Breast epithelium (tissue), 4 donors: ENCODE data around the gene AAMP. TPM values are rescaled to one million over a fixed set of nuclear protein-coding genes. Genes with fewer than 3 reads are reported as not detected.

Experiments used
- DNase-seq, 2 donors: peaks; one replicate each; pipeline ENCODE4 v3.0.0-alpha.2; 2019; ENCODE audit warnings: low spot score in 2 of 2
- H3K27ac ChIP-seq, 2 donors: fragments of 200-600 bp; sonication (generic) in 1 of 2; one replicate each; pipeline ENCODE4 v1.5.1; 2016 to 2019; ENCODE audit warnings: mild to moderate bottlenecking in 1 of 2
- H3K27me3 ChIP-seq, 2 donors: fragments of 200-600 bp; sonication (generic) in 1 of 2; one replicate each; pipeline versions ENCODE4 v1.5.1 to v1.6.0; 2017 to 2019; ENCODE audit warnings: control low read depth in 1 of 2, mild to moderate bottlenecking in 1 of 2
- H3K36me3 ChIP-seq: fragments of 200-600 bp; one replicate; pipeline ENCODE4 v1.5.1; 2019
- H3K4me1 ChIP-seq, 2 donors: fragments of 200-600 bp; sonication (generic); one replicate each; pipeline ENCODE4 v1.5.1; 2016 to 2019; ENCODE audit warnings: control low read depth in 1 of 2
- H3K4me3 ChIP-seq, 3 donors: fragments of 200-600 bp; sonication (generic); 1 replicate in 2 of 3; 2 replicates in 1 of 3; pipeline ENCODE4 v1.5.1; 2016 to 2019; ENCODE audit warnings: mild to moderate bottlenecking in 3 of 3, moderate library complexity in 2 of 3
- H3K9me3 ChIP-seq, 2 donors: fragments of 200-600 bp; sonication (generic) in 1 of 2; one replicate each; pipeline ENCODE4 v1.5.1; 2016 to 2019; ENCODE audit warnings: control low read depth in 1 of 2
- CTCF ChIP-seq, 3 donors: fragments of 450-650 bp; IDR thresholded peaks; one replicate each; pipeline ENCODE4 v1.5.1; 2016 to 2017; ENCODE audit warnings: antibody characterized with exemption in 3 of 3, mild to moderate bottlenecking in 3 of 3, moderate library complexity in 3 of 3
- POLR2A ChIP-seq: fragments of 450-650 bp; IDR thresholded peaks from one replicate; pipeline ENCODE4 v1.6.1; 2016; ENCODE audit warnings: antibody characterized with exemption, mild to moderate bottlenecking, moderate library complexity
- POLR2AphosphoS5 ChIP-seq, 3 donors: sonication (generic); formaldehyde crosslinking; IDR thresholded peaks; one replicate each; pipeline ENCODE4 v1.6.1; 2017; ENCODE audit warnings: antibody characterized with exemption in 3 of 3
- intact Hi-C: fragments of 100-400 bp; cut with DNase I; formaldehyde crosslinking; loops from one replicate; pipeline ENCODE4 v1.15.1; 2023; ENCODE audit warnings: low total_unique reads
- total RNA-seq, 3 donors: library from RNA; depleted of rRNA; stranded (reverse); fragments of >200 nt; gene quantifications; one replicate each; pipeline ENCODE4 v1.1.0, GENCODE V29; 2016

AAMP gene
- total RNA-seq, 3 donors from 2014 or later, result 150 to 164 (median 151) TPM

- no peak for DNase-seq
- H3K27ac ChIP-seq, result no peak overlapping the region
Observed at GRCh38 chr2:218253232-218253625, 16.7 kb downstream of the AAMP start.

GRCh38 chr2:218252509-218253231 lies 17.3 kb downstream of the AAMP start:
- H3K4me3 ChIP-seq, result no peak overlapping the region
- H3K9me3 ChIP-seq, result no peaks in the 10 kb centered on the region
- no peaks in the 10 kb centered on the region for H3K27me3 ChIP-seq
- H3K36me3 ChIP-seq, result peaks cover 18% of the 10 kb centered on the region
- TF ChIP-seq POLR2AphosphoS5 (IDR thresholded peaks at IDR 0.05) (no peak), CTCF (IDR thresholded peaks at IDR 0.05) (no peak), POLR2A (no peak)
- H3K4me1 ChIP-seq, result no peaks in the 10 kb centered on the region
- intact Hi-C loops, result no loop called here
- no peak for DNase-seq
- no peak overlapping the region for H3K27ac ChIP-seq

More at GRCh38 chr2:218253232-218253625, 16.7 kb downstream of the AAMP start:
- H3K4me3 ChIP-seq, result no peak overlapping the region
- no peaks in the 10 kb centered on the region for H3K9me3 ChIP-seq
- intact Hi-C loops, result no loop called here
- H3K27me3 ChIP-seq, result no peaks in the 10 kb centered on the region
- no peak for TF ChIP-seq CTCF (IDR thresholded peaks at IDR 0.05)
- TF ChIP-seq POLR2A, result no peak
- no peak for TF ChIP-seq POLR2AphosphoS5 (IDR thresholded peaks at IDR 0.05)
- H3K4me1 ChIP-seq, result no peaks in the 10 kb centered on the region
- H3K36me3 ChIP-seq, result peaks cover 18% of the 10 kb centered on the region

- Histone ChIP-seq H3K4me1 (no peaks in the 10 kb centered on the region), H3K27me3 (no peaks in the 10 kb centered on the region), H3K36me3 (peaks cover 14% of the 10 kb centered on the region), H3K27ac (no peak overlapping the region), H3K4me3 (no peak overlapping the region), H3K9me3 (no peaks in the 10 kb centered on the region)
- TF ChIP-seq CTCF (IDR thresholded peaks at IDR 0.05) (no peak), POLR2A (no peak), POLR2AphosphoS5 (IDR thresholded peaks at IDR 0.05) (no peak)
- no peak for DNase-seq
- intact Hi-C loops, result no loop called here
Observed at GRCh38 chr2:218249691-218250090, 20.2 kb downstream of the AAMP start.

GRCh38 chr2:218245214-218245613 lies 24.7 kb downstream of the AAMP start:
- intact Hi-C loops, result no loop called here
- Histone ChIP-seq H3K4me1 (no peaks in the 10 kb centered on the region), H3K27me3 (no peaks in the 10 kb centered on the region), H3K9me3 (no peaks in the 10 kb centered on the region), H3K27ac (no peak overlapping the region), H3K36me3 (peaks cover 4% of the 10 kb centered on the region), H3K4me3 (no peak overlapping the region)
- DNase-seq, result no peak
- no peak for TF ChIP-seq POLR2A

GRCh38 chr2:218244665-218245064 lies 25.3 kb downstream of the AAMP start:
- no peak for DNase-seq
- TF ChIP-seq POLR2AphosphoS5 (IDR thresholded peaks at IDR 0.05), result no peak
- no peak for TF ChIP-seq POLR2A
- no peak for TF ChIP-seq CTCF (IDR thresholded peaks at IDR 0.05)
- H3K36me3 ChIP-seq, result peaks cover 4% of the 10 kb centered on the region
- no peaks in the 10 kb centered on the region for H3K9me3 ChIP-seq
- H3K27ac ChIP-seq, result no peak overlapping the region
- H3K4me3 ChIP-seq, result no peak overlapping the region
- intact Hi-C loops, result no loop called here
- no peaks in the 10 kb centered on the region for H3K4me1 ChIP-seq
- no peaks in the 10 kb centered on the region for H3K27me3 ChIP-seq
